OCI-LY7 (cell line): ENCODE results near the gene STX18. TPM values are rescaled to one million over a fixed set of nuclear protein-coding genes. Genes with fewer than 3 reads are reported as not detected.
A peak's percentile ranks its signal among the peaks of the same experiment; 100 is the strongest.

Source experiments
- BruUV-seq: library from RNA; stranded (reverse); fragments of 400-500 nt; replicated peaks from 2 replicates; lab custom pipeline; 2021; lab: Mats Ljungman, UMichigan
- CTCF ChIA-PET: fragments of 300-600 bp; sonication (Branson Sonifier 250); formaldehyde crosslinking; loops from one replicate; lab custom pipeline; 2022; ENCODE audit warnings: antibody characterized with exemption; ENCODE audit not compliant: unreplicated experiment; lab: Charles Lee
- POLR2A ChIA-PET: fragments of 300-600 bp; sonication (Branson Sonifier 250); formaldehyde crosslinking; loops from one replicate; lab custom pipeline; 2022; ENCODE audit warnings: antibody characterized with exemption; lab: Charles Lee
- DNase-seq: peaks from one replicate; pipeline ENCODE4 v3.0.0-alpha.2; 2015; ENCODE audit warnings: low spot score
- H2AFZ ChIP-seq: fragments of 200-600 bp; sonication (generic), shearing (Covaris generic); 2 replicates; pipeline ENCODE4 v1.6.1; 2014; ENCODE audit warnings: mild to moderate bottlenecking, antibody characterized with exemption, low read length, moderate library complexity
- H3K27ac ChIP-seq: fragments of 200-600 bp; sonication (generic); 2 replicates; pipeline ENCODE4 v1.5.1; 2014; ENCODE audit warnings: mixed run types, low read depth, mild to moderate bottlenecking, moderate library complexity, low read length, inconsistent platforms; ENCODE audit not compliant: poor library complexity, severe bottlenecking
- H3K36me3 ChIP-seq: fragments of 200-600 bp; sonication (generic); 2 replicates; pipeline ENCODE4 v1.6.1; 2014; ENCODE audit warnings: mild to moderate bottlenecking, antibody characterized with exemption, low read length, moderate library complexity, mixed read lengths; ENCODE audit not compliant: insufficient read depth
- H3K4me1 ChIP-seq: fragments of 200-600 bp; sonication (generic); 2 replicates; pipeline ENCODE4 v1.5.1; 2014; ENCODE audit warnings: mild to moderate bottlenecking, low read length; ENCODE audit not compliant: insufficient read depth, poor library complexity, severe bottlenecking
- H3K4me2 ChIP-seq: fragments of 200-600 bp; sonication (generic); 2 replicates; pipeline ENCODE4 v1.6.1; 2014; ENCODE audit warnings: mild to moderate bottlenecking, low read length
- H3K4me3 ChIP-seq: fragments of 200-600 bp; sonication (generic); 2 replicates; pipeline ENCODE4 v1.5.1; 2014; ENCODE audit warnings: mild to moderate bottlenecking, low read depth, low read length; ENCODE audit not compliant: poor library complexity, severe bottlenecking
- H3K79me2 ChIP-seq: fragments of 200-600 bp; sonication (generic); 2 replicates; pipeline ENCODE4 v1.6.1; 2016; ENCODE audit warnings: low read depth, mild to moderate bottlenecking, low read length, moderate library complexity, mixed read lengths; ENCODE audit not compliant: insufficient read depth
- H3K9me2 ChIP-seq: fragments of 200-600 bp; sonication (generic); 2 replicates; pipeline ENCODE4 v1.6.1; 2016; ENCODE audit warnings: mild to moderate bottlenecking, low read length, mixed read lengths; ENCODE audit not compliant: insufficient read depth
- H3K9me3 ChIP-seq: fragments of 200-600 bp; sonication (generic); 2 replicates; pipeline ENCODE4 v1.6.1; 2014; ENCODE audit warnings: mild to moderate bottlenecking, mixed run types, low read length, mixed read lengths
- H4K20me1 ChIP-seq: fragments of 200-600 bp; sonication (generic); 2 replicates; pipeline ENCODE4 v1.6.1; 2014; ENCODE audit warnings: mild to moderate bottlenecking, antibody characterized with exemption, low read length, moderate library complexity, mixed read lengths; ENCODE audit not compliant: insufficient read depth
- EZH2phosphoT487 ChIP-seq: fragments of 200-600 bp; sonication (generic); IDR thresholded peaks from 2 replicates; pipeline ENCODE4 v1.6.1; 2018; ENCODE audit warnings: low read depth, borderline replicate concordance, mild to moderate bottlenecking, mixed run types, antibody characterized with exemption, low read length, moderate library complexity, mixed read lengths
- intact Hi-C: fragments of 100-400 bp; cut with micrococcal nuclease; formaldehyde crosslinking; loops from one replicate; pipeline ENCODE4 v1.10.0; 2022; ENCODE audit not compliant: unreplicated experiment
- total RNA-seq, 2 experiments: library from RNA; depleted of rRNA in 1 of 2; stranded (reverse); fragments of >200 nt in 1 of 2; shearing (Covaris generic) in 1 of 2; gene quantifications; 2 replicates each; pipeline ENCODE4 v1.2.3, GENCODE V29; 2014 to 2022
- TF ChIP-seq, protein P1 (sequence below): fragments of 200-600 bp; sonication (generic); conservative IDR thresholded peaks from 2 replicates; pipeline ENCODE4 v1.5.1; 2014; ENCODE audit warnings: mild to moderate bottlenecking, antibody characterized with exemption, low read length, moderate library complexity, mixed read lengths

STX18 gene
- total RNA-seq, 2 experiments from 2014 or later = 30.6 to 35.2 TPM

DNA sequence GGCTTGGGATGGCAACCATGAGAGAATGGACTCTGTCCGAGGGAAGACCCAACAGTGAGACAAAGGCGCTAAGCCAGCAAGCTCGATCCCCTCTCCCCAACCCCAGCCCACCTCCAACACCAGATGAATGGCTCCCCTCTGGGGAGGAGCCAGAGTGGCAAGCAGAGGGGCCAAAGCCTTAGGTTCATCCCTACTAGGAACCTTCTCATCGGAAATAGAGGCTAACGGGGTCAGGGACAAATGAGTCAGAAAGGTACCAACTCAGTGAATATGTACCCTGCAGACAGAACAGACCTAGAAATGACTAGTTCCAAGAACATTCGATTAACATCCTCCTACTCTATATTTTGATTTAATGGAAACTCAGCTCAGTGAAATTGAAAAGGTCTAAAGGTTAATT lies 81.1 kb downstream of the STX18 start:
- peaks cover 31% of the 10 kb centered on the region for H3K4me1 ChIP-seq
- TF ChIP-seq, protein P1, sequence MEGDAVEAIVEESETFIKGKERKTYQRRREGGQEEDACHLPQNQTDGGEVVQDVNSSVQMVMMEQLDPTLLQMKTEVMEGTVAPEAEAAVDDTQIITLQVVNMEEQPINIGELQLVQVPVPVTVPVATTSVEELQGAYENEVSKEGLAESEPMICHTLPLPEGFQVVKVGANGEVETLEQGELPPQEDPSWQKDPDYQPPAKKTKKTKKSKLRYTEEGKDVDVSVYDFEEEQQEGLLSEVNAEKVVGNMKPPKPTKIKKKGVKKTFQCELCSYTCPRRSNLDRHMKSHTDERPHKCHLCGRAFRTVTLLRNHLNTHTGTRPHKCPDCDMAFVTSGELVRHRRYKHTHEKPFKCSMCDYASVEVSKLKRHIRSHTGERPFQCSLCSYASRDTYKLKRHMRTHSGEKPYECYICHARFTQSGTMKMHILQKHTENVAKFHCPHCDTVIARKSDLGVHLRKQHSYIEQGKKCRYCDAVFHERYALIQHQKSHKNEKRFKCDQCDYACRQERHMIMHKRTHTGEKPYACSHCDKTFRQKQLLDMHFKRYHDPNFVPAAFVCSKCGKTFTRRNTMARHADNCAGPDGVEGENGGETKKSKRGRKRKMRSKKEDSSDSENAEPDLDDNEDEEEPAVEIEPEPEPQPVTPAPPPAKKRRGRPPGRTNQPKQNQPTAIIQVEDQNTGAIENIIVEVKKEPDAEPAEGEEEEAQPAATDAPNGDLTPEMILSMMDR = no peak
- TF ChIP-seq EZH2phosphoT487 = no peak

DNA sequence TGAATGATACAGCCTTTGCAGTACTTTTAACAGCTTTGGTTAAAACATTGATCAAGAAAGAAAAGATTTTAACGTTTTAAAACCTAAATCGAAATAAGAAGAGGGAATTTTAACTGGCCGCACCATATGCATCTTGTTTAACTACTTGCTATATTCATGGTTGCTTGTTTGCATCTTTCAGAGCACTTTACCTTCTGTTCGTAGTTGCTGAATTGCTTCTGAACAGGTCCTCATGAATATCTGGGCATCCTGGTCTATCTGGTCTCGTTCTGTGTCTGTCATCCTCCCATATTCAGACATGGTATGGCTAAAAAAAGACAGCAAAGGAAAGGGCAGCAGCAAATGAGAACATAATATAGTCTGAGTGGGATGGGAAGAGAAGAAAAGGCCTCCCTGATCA lies 82.7 kb downstream of the STX18 start:
- H2AFZ ChIP-seq = no peak overlapping the region
- no peaks in the 10 kb centered on the region for H3K79me2 ChIP-seq
- peaks cover 42% of the 10 kb centered on the region for H3K36me3 ChIP-seq
- H3K4me3 ChIP-seq = no peak overlapping the region
- H3K4me2 ChIP-seq = no peak overlapping the region
- H3K9me2 ChIP-seq = no peaks in the 10 kb centered on the region
- peaks cover 47% of the 10 kb centered on the region for H3K4me1 ChIP-seq
- H4K20me1 ChIP-seq = no peaks in the 10 kb centered on the region
- ChIA-PET CTCF (no interaction called here), POLR2A (no interaction called here)
- no peak overlapping the region for H3K27ac ChIP-seq
- BruUV-seq = no TSS peak
- intact Hi-C loops = no loop called here
- no peak for DNase-seq
- no peaks in the 10 kb centered on the region for H3K9me3 ChIP-seq
- TF ChIP-seq, protein P1 = no peak
- no peak for TF ChIP-seq EZH2phosphoT487

More for the DNA sequence above, 81.1 kb downstream of the STX18 start:
- H3K9me3 ChIP-seq = no peaks in the 10 kb centered on the region
- BruUV-seq = no TSS peak
- no peaks in the 10 kb centered on the region for H4K20me1 ChIP-seq
- no peak overlapping the region for H3K4me2 ChIP-seq
- H3K36me3 ChIP-seq = peaks cover 44% of the 10 kb centered on the region
- H3K27ac ChIP-seq = no peak overlapping the region
- POLR2A ChIA-PET = interaction anchor here (0.6 kb wide), 1 partner anchor 10 kb away, joined by 3 read pairs; no protein-coding TSS in a partner anchor
- CTCF ChIA-PET = no interaction called here
- H3K9me2 ChIP-seq = no peaks in the 10 kb centered on the region
- no peak for DNase-seq
- H2AFZ ChIP-seq = no peak overlapping the region
- H3K79me2 ChIP-seq = no peaks in the 10 kb centered on the region
- intact Hi-C loops = no loop called here
- no peak overlapping the region for H3K4me3 ChIP-seq

DNA sequence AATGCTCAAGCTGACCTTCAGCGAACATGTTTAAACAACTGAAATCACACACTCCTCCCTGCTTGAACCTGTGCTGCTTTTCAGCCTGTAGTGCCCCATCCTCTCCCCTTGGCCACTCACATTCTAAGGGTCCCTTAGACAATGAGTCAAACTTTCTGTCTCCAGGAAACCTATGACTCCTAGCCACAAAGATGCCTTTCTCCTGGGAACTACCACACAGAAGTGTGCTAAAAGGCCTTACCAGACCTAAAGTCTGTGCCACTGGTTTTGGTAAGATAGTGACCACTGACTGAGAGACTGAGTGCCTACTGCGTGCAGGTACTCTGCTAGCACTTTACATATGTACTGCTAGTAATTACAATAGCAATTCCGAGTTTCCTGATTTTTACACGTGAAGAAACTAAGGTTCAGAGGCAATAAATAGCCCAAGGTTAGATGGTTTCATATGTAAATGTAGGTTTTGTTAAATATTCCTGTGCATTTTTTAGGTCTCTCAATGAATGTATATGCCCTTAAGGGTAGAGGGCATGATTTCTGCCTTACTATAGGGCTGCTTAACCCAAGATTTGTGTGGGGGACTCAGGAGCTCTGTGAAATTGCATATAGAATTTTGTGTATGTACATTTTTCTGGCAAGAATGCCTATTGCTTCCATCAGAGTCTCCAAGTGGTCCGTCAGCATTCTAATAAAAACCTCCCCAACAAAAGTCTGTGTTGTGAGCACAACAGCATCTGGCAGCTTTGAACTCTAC lies 83.9 kb downstream of the STX18 start:
- Histone ChIP-seq H3K9me2 (no peaks in the 10 kb centered on the region), H2AFZ (no peak overlapping the region), H3K9me3 (no peaks in the 10 kb centered on the region), H4K20me1 (no peaks in the 10 kb centered on the region), H3K36me3 (peaks cover 53% of the 10 kb centered on the region), H3K27ac (no peak overlapping the region), H3K79me2 (no peaks in the 10 kb centered on the region), H3K4me1 (peaks cover 53% of the 10 kb centered on the region), H3K4me3 (no peak overlapping the region), H3K4me2 (peak overlapping the region; percentile 10; the same call in 1 of the 2 replicates)
- intact Hi-C loops = no loop called here
- no TSS peak for BruUV-seq
- TF ChIP-seq, protein P1 = no peak
- no peak for TF ChIP-seq EZH2phosphoT487
- CTCF ChIA-PET = no interaction called here
- POLR2A ChIA-PET = interaction anchor here (0.6 to 1.2 kb wide), 3 partner anchors 8 to 116 kb away, joined by 3 to 4 read pairs (median 3); no protein-coding TSS in a partner anchor
- DNase-seq = no peak
